HEK293 (cell line): ENCODE data around the gene LAIR2.

Experiments
- GLI4 ChIP-seq: fragments of 450-650 bp; formaldehyde crosslinking; IDR thresholded peaks from 2 replicates; pipeline ENCODE4 v1.5.1; 2016; ENCODE audit warnings: missing biosample characterization, missing genetic modification characterization
- GLIS1 ChIP-seq: fragments of 450-650 bp; formaldehyde crosslinking; IDR thresholded peaks from 2 replicates; pipeline ENCODE4 v1.5.1; 2016; ENCODE audit warnings: missing biosample characterization, missing genetic modification characterization
- KLF10 ChIP-seq: fragments of 450-650 bp; IDR thresholded peaks from 2 replicates; pipeline ENCODE4 v1.5.1; 2018; ENCODE audit warnings: missing biosample characterization, mild to moderate bottlenecking, missing genetic modification characterization
- SCRT2 ChIP-seq: fragments of 450-650 bp; formaldehyde crosslinking; IDR thresholded peaks from 2 replicates; pipeline ENCODE4 v1.5.1; 2016; ENCODE audit warnings: missing biosample characterization, missing genetic modification characterization
- SETDB1 ChIP-seq: IDR thresholded peaks from one replicate; pipeline ENCODE4 v1.6.1; 2017; ENCODE audit warnings: mild to moderate bottlenecking, low read length, moderate library complexity, mixed read lengths; ENCODE audit not compliant: insufficient read length
- TCF7L2 ChIP-seq: IDR thresholded peaks from 2 replicates; pipeline ENCODE4 v1.6.1; 2011; ENCODE audit warnings: low read depth, mild to moderate bottlenecking, inconsistent platforms, low read length, moderate library complexity, borderline replicate concordance
- ZBTB21 ChIP-seq: fragments of 450-650 bp; formaldehyde crosslinking; IDR thresholded peaks from 2 replicates; pipeline ENCODE4 v1.5.1; 2017; ENCODE audit warnings: missing biosample characterization, missing genetic modification characterization
- ZEB2 ChIP-seq: fragments of 450-650 bp; formaldehyde crosslinking; IDR thresholded peaks from 2 replicates; pipeline ENCODE4 v1.5.1; 2016; ENCODE audit warnings: missing biosample characterization, missing genetic modification characterization
- ZFP3 ChIP-seq: fragments of 450-650 bp; formaldehyde crosslinking; IDR thresholded peaks from 2 replicates; pipeline ENCODE4 v1.5.1; 2016; ENCODE audit warnings: low read depth, missing biosample characterization, missing genetic modification characterization
- ZFP41 ChIP-seq: fragments of 450-650 bp; formaldehyde crosslinking; IDR thresholded peaks from 2 replicates; pipeline ENCODE4 v1.5.1; 2016; ENCODE audit warnings: missing biosample characterization, missing genetic modification characterization, borderline replicate concordance
- ZNF10 ChIP-seq: fragments of 450-650 bp; formaldehyde crosslinking; IDR thresholded peaks from 2 replicates; pipeline ENCODE4 v1.5.1; 2017; ENCODE audit warnings: missing biosample characterization, missing genetic modification characterization
- ZNF341 ChIP-seq: fragments of 450-650 bp; formaldehyde crosslinking; IDR thresholded peaks from 2 replicates; pipeline ENCODE4; 2016; ENCODE audit warnings: low read depth, missing biosample characterization, missing genetic modification characterization
- ZNF473 ChIP-seq: fragments of 450-650 bp; formaldehyde crosslinking; IDR thresholded peaks from 2 replicates; pipeline ENCODE4 v1.5.1; 2017; ENCODE audit warnings: missing biosample characterization, missing genetic modification characterization
- ZNF610 ChIP-seq: fragments of 450-650 bp; formaldehyde crosslinking; IDR thresholded peaks from 2 replicates; pipeline ENCODE4 v1.5.1; 2016; ENCODE audit warnings: missing biosample characterization, missing genetic modification characterization, borderline replicate concordance
- ZNF623 ChIP-seq: fragments of 450-650 bp; formaldehyde crosslinking; IDR thresholded peaks from 2 replicates; pipeline ENCODE4 v1.5.1; 2016; ENCODE audit warnings: missing biosample characterization, missing genetic modification characterization
- ZNF664 ChIP-seq: fragments of 450-650 bp; formaldehyde crosslinking; IDR thresholded peaks from 2 replicates; pipeline ENCODE4 v1.5.1; 2016; ENCODE audit warnings: missing biosample characterization, missing genetic modification characterization
- ZNF707 ChIP-seq: fragments of 450-650 bp; formaldehyde crosslinking; IDR thresholded peaks from 2 replicates; pipeline ENCODE4 v1.5.1; 2016; ENCODE audit warnings: missing biosample characterization, missing genetic modification characterization
- ZSCAN16 ChIP-seq: fragments of 450-650 bp; formaldehyde crosslinking; IDR thresholded peaks from 2 replicates; pipeline ENCODE4 v1.5.1; 2016; ENCODE audit warnings: missing biosample characterization, missing genetic modification characterization
- ZXDB ChIP-seq: fragments of 450-650 bp; formaldehyde crosslinking; IDR thresholded peaks from 2 replicates; pipeline ENCODE4 v1.5.1; 2016; ENCODE audit warnings: missing biosample characterization, missing genetic modification characterization
- TF ChIP-seq, protein P1 (sequence below): fragments of 450-650 bp; formaldehyde crosslinking; IDR thresholded peaks from 2 replicates; pipeline ENCODE4 v1.5.1; 2016; ENCODE audit warnings: missing biosample characterization, missing genetic modification characterization
- TF ChIP-seq, protein P2 (sequence below): fragments of 450-650 bp; formaldehyde crosslinking; IDR thresholded peaks from 2 replicates; pipeline ENCODE4 v1.5.1; 2016; ENCODE audit warnings: missing biosample characterization, missing genetic modification characterization, low read depth
- TF ChIP-seq, protein P3 (sequence below): IDR thresholded peaks from 2 replicates; pipeline ENCODE4 v1.6.1; 2011; ENCODE audit warnings: mild to moderate bottlenecking, low read depth, low read length, borderline replicate concordance
- TF ChIP-seq, protein P4 (sequence below): fragments of 450-650 bp; formaldehyde crosslinking; IDR thresholded peaks from 2 replicates; pipeline ENCODE4 v1.5.1; 2016; ENCODE audit warnings: missing biosample characterization, missing genetic modification characterization
- TF ChIP-seq, protein P5 (sequence below): fragments of 450-650 bp; formaldehyde crosslinking; IDR thresholded peaks from 2 replicates; pipeline ENCODE4 v1.5.1; 2016; ENCODE audit warnings: missing biosample characterization, missing genetic modification characterization
- TF ChIP-seq, protein P6 (sequence below): fragments of 450-650 bp; formaldehyde crosslinking; IDR thresholded peaks from 2 replicates; pipeline ENCODE4 v1.5.1; 2017; ENCODE audit warnings: missing biosample characterization, missing genetic modification characterization
- TF ChIP-seq, protein P7 (sequence below): fragments of 450-650 bp; formaldehyde crosslinking; IDR thresholded peaks from 2 replicates; pipeline ENCODE4 v1.5.1; 2016; ENCODE audit warnings: missing biosample characterization, missing genetic modification characterization

The LAIR2 gene

DNA sequence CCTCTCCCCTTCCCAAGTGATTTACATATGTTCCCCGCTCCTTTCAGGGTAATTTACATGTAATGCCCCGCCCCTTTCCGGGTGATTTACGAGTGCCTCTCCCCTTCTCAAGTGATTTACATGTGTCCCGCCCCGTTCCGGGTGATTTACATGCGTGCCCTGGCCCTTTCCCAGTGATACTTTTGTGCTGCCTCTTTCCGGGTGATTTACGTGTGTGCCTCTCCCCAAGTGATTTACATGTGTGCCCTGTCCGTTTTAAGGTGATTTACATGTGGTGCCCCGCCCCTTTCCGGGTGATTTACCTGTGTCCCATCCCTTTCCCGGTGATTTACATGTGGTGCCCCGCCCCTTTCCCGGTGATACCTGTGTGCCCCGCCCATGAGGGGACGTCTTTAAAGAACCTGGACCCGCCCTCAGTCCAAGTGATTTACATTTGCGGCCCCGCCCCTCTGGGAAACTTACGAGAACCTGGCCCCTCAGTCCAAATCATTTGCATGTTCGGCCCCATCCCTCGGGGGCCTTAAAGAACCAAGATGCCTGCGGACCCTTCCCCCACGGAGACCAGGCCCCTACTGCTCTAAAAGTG is 38.5 kb upstream of the LAIR2 start (continued):
- TF ChIP-seq, protein P1, sequence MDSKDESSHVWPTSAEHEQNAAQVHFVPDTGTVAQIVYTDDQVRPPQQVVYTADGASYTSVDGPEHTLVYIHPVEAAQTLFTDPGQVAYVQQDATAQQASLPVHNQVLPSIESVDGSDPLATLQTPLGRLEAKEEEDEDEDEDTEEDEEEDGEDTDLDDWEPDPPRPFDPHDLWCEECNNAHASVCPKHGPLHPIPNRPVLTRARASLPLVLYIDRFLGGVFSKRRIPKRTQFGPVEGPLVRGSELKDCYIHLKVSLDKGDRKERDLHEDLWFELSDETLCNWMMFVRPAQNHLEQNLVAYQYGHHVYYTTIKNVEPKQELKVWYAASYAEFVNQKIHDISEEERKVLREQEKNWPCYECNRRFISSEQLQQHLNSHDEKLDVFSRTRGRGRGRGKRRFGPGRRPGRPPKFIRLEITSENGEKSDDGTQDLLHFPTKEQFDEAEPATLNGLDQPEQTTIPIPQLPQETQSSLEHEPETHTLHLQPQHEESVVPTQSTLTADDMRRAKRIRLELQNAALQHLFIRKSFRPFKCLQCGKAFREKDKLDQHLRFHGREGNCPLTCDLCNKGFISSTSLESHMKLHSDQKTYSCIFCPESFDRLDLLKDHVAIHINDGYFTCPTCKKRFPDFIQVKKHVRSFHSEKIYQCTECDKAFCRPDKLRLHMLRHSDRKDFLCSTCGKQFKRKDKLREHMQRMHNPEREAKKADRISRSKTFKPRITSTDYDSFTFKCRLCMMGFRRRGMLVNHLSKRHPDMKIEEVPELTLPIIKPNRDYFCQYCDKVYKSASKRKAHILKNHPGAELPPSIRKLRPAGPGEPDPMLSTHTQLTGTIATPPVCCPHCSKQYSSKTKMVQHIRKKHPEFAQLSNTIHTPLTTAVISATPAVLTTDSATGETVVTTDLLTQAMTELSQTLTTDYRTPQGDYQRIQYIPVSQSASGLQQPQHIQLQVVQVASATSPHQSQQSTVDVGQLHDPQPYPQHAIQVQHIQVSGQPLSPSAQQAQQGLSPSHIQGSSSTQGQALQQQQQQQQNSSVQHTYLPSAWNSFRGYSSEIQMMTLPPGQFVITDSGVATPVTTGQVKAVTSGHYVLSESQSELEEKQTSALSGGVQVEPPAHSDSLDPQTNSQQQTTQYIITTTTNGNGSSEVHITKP (tag by site-specific recombination), result 0 out of 2 replicates have a peak, but pooled peaks have one; percentile 8
- no peak for TF ChIP-seq ZBTB21
- TF ChIP-seq ZFP3 (tag by site-specific recombination), result no peak
- TF ChIP-seq, protein P2, sequence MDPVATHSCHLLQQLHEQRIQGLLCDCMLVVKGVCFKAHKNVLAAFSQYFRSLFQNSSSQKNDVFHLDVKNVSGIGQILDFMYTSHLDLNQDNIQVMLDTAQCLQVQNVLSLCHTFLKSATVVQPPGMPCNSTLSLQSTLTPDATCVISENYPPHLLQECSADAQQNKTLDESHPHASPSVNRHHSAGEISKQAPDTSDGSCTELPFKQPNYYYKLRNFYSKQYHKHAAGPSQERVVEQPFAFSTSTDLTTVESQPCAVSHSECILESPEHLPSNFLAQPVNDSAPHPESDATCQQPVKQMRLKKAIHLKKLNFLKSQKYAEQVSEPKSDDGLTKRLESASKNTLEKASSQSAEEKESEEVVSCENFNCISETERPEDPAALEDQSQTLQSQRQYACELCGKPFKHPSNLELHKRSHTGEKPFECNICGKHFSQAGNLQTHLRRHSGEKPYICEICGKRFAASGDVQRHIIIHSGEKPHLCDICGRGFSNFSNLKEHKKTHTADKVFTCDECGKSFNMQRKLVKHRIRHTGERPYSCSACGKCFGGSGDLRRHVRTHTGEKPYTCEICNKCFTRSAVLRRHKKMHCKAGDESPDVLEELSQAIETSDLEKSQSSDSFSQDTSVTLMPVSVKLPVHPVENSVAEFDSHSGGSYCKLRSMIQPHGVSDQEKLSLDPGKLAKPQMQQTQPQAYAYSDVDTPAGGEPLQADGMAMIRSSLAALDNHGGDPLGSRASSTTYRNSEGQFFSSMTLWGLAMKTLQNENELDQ, result no peak
- no peak for TF ChIP-seq SCRT2
- TF ChIP-seq ZNF10 (tag by site-specific recombination), result no peak
- TF ChIP-seq TCF7L2, result no peak
- no peak for TF ChIP-seq SETDB1
- no peak for TF ChIP-seq GLIS1 (tag by site-specific recombination)
- no peak for TF ChIP-seq ZNF664 (tag by site-specific recombination)
- no peak for TF ChIP-seq GLI4
- no peak for TF ChIP-seq ZFP41 (tag by site-specific recombination)
- no peak for TF ChIP-seq ZSCAN16 (tag by site-specific recombination)
- no peak for TF ChIP-seq ZNF623 (tag by site-specific recombination)
- TF ChIP-seq, protein P3, sequence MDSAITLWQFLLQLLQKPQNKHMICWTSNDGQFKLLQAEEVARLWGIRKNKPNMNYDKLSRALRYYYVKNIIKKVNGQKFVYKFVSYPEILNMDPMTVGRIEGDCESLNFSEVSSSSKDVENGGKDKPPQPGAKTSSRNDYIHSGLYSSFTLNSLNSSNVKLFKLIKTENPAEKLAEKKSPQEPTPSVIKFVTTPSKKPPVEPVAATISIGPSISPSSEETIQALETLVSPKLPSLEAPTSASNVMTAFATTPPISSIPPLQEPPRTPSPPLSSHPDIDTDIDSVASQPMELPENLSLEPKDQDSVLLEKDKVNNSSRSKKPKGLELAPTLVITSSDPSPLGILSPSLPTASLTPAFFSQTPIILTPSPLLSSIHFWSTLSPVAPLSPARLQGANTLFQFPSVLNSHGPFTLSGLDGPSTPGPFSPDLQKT, result peak; percentile 69; the same call in 1 of the 2 replicates
- 0 out of 2 replicates have a peak, but pooled peaks have one; percentile 1 for TF ChIP-seq KLF10 (tag by site-specific recombination)
- TF ChIP-seq, protein P4, sequence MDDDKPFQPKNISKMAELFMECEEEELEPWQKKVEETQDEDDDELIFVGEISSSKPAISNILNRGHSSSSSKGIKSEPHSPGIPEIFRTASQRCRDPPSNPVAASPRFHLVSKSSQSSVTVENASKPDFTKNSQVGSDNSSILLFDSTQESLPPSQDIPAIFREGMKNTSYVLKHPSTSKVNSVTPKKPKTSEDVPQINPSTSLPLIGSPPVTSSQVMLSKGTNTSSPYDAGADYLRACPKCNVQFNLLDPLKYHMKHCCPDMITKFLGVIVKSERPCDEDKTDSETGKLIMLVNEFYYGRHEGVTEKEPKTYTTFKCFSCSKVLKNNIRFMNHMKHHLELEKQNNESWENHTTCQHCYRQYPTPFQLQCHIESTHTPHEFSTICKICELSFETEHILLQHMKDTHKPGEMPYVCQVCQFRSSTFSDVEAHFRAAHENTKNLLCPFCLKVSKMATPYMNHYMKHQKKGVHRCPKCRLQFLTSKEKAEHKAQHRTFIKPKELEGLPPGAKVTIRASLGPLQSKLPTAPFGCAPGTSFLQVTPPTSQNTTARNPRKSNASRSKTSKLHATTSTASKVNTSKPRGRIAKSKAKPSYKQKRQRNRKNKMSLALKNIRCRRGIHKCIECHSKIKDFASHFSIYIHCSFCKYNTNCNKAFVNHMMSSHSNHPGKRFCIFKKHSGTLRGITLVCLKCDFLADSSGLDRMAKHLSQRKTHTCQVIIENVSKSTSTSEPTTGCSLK (tag by site-specific recombination), result no peak
- TF ChIP-seq ZNF707, result no peak
- TF ChIP-seq ZEB2 (tag by site-specific recombination), result no peak; the same call in 1 of the 2 replicates
- TF ChIP-seq ZNF610 (tag by site-specific recombination), result no peak
- TF ChIP-seq, protein P5, sequence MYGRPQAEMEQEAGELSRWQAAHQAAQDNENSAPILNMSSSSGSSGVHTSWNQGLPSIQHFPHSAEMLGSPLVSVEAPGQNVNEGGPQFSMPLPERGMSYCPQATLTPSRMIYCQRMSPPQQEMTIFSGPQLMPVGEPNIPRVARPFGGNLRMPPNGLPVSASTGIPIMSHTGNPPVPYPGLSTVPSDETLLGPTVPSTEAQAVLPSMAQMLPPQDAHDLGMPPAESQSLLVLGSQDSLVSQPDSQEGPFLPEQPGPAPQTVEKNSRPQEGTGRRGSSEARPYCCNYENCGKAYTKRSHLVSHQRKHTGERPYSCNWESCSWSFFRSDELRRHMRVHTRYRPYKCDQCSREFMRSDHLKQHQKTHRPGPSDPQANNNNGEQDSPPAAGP (tag by site-specific recombination), result no peak
- TF ChIP-seq, protein P6, sequence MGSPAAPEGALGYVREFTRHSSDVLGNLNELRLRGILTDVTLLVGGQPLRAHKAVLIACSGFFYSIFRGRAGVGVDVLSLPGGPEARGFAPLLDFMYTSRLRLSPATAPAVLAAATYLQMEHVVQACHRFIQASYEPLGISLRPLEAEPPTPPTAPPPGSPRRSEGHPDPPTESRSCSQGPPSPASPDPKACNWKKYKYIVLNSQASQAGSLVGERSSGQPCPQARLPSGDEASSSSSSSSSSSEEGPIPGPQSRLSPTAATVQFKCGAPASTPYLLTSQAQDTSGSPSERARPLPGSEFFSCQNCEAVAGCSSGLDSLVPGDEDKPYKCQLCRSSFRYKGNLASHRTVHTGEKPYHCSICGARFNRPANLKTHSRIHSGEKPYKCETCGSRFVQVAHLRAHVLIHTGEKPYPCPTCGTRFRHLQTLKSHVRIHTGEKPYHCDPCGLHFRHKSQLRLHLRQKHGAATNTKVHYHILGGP (tag by site-specific recombination), result no peak
- TF ChIP-seq ZXDB (tag by site-specific recombination), result no peak
- no peak for TF ChIP-seq ZNF473 (tag by site-specific recombination)
- no peak for TF ChIP-seq ZNF341 (tag by site-specific recombination)
- TF ChIP-seq, protein P7, sequence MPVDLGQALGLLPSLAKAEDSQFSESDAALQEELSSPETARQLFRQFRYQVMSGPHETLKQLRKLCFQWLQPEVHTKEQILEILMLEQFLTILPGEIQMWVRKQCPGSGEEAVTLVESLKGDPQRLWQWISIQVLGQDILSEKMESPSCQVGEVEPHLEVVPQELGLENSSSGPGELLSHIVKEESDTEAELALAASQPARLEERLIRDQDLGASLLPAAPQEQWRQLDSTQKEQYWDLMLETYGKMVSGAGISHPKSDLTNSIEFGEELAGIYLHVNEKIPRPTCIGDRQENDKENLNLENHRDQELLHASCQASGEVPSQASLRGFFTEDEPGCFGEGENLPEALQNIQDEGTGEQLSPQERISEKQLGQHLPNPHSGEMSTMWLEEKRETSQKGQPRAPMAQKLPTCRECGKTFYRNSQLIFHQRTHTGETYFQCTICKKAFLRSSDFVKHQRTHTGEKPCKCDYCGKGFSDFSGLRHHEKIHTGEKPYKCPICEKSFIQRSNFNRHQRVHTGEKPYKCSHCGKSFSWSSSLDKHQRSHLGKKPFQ (tag by site-specific recombination), result no peak
